H1 (cell line): ENCODE measurements around the gene ARHGEF40. TPM values are rescaled to one million over a fixed set of nuclear protein-coding genes. Genes with fewer than 3 reads are reported as not detected.
A peak's percentile ranks its signal among the peaks of the same experiment; 100 is the strongest.

Experiments used
- CTCF ChIA-PET: fragments of 300-600 bp; sonication (Branson Sonifier 250); formaldehyde crosslinking; loops from one replicate; lab custom pipeline; 2021; ENCODE audit not compliant: partially characterized antibody; lab: Charles Lee
- POLR2A ChIA-PET: fragments of 300-600 bp; sonication (Branson Sonifier 250); formaldehyde crosslinking; loops from one replicate; lab custom pipeline; 2021; ENCODE audit warnings: inconsistent platforms; ENCODE audit not compliant: partially characterized antibody; lab: Charles Lee
- DNase-seq, 2 experiments: peaks; one replicate each; pipeline versions ENCODE4 v3.0.0 to v3.0.0-alpha.2; 2010 to 2022; ENCODE audit warnings: low spot score in 2 of 2, low read depth in 1 of 2, mixed read lengths in 1 of 2
- FAIRE-seq: peaks from 2 replicates; lab custom pipeline; 2011; peaks lifted over from hg19 to GRCh38; lab: Jason Lieb, UNC
- H2AFZ ChIP-seq: 2 replicates; pipeline ENCODE4 v1.8.1; 2012; ENCODE audit warnings: low read length, inconsistent platforms
- H2AK5ac ChIP-seq: 2 replicates; pipeline ENCODE4 v1.6.1; 2013; ENCODE audit warnings: low read depth, low read length
- H2BK120ac ChIP-seq: replicated peaks from 2 replicates; pipeline ENCODE3; 2013; ENCODE audit warnings: low read depth, low read length, inconsistent platforms
- H2BK12ac ChIP-seq: 2 replicates; pipeline ENCODE4 v1.6.1; 2013; ENCODE audit warnings: low read depth, low read length
- H2BK15ac ChIP-seq: 2 replicates; pipeline ENCODE4 v1.6.1; 2013; ENCODE audit warnings: low read length
- H2BK20ac ChIP-seq: 2 replicates; pipeline ENCODE4 v1.6.1; 2013; ENCODE audit warnings: low read length
- H2BK5ac ChIP-seq: 2 replicates; pipeline ENCODE4 v1.6.1; 2013; ENCODE audit warnings: low read depth, low read length
- H3K14ac ChIP-seq: 2 replicates; pipeline ENCODE4 v1.6.1; 2013; ENCODE audit warnings: inconsistent platforms; ENCODE audit not compliant: insufficient read length
- H3K18ac ChIP-seq: 2 replicates; pipeline ENCODE4 v1.6.1; 2013; ENCODE audit warnings: low read length; ENCODE audit errors: extremely low read depth
- H3K23ac ChIP-seq: 2 replicates; pipeline ENCODE4 v1.6.1; 2013; ENCODE audit warnings: inconsistent platforms; ENCODE audit not compliant: insufficient read length
- H3K23me2 ChIP-seq: 2 replicates; pipeline ENCODE4 v1.6.1; 2013; ENCODE audit warnings: low read depth, low read length
- H3K27ac ChIP-seq: 2 replicates; pipeline ENCODE4 v1.6.1; 2011; ENCODE audit warnings: low read depth, low read length, inconsistent platforms
- H3K27me3 ChIP-seq, 4 experiments: replicated peaks in 1 of 4; 1 replicate in 1 of 4; 2 replicates in 3 of 4; pipeline versions ENCODE4 v1.6.1 to v1.8.1; 2011 to 2013; ENCODE audit warnings: low read length in 3 of 4, mild to moderate bottlenecking in 3 of 4, inconsistent platforms in 2 of 4, mixed read lengths in 2 of 4, moderate library complexity in 1 of 4; ENCODE audit not compliant: control insufficient read depth in 3 of 4, insufficient read depth in 3 of 4; ENCODE audit errors: extremely low read depth in 1 of 4
- H3K36me3 ChIP-seq, 4 experiments: 2 replicates each; pipeline versions ENCODE4 v1.6.1 to v1.8.1; 2011 to 2013; ENCODE audit warnings: mild to moderate bottlenecking in 4 of 4, low read length in 3 of 4, moderate library complexity in 2 of 4, control low read depth in 1 of 4, inconsistent platforms in 1 of 4; ENCODE audit not compliant: insufficient read depth in 4 of 4, control insufficient read depth in 2 of 4
- H3K4ac ChIP-seq: replicated peaks from 2 replicates; pipeline ENCODE3; 2013; ENCODE audit warnings: low read length, low read depth, mixed read lengths, inconsistent platforms; ENCODE audit not compliant: insufficient read length
- H3K4me1 ChIP-seq, 4 experiments: replicated peaks in 1 of 4; 1 replicate in 1 of 4; 2 replicates in 3 of 4; pipeline versions ENCODE4 v1.6.1 to v1.8.1; 2011 to 2013; ENCODE audit warnings: low read length in 3 of 4, inconsistent platforms in 2 of 4, mixed read lengths in 1 of 4; ENCODE audit not compliant: insufficient read depth in 4 of 4, control insufficient read depth in 3 of 4
- H3K4me2 ChIP-seq, 2 experiments: 2 replicates each; pipeline versions ENCODE4 v1.6.1 to v1.8.1; 2011 to 2013; ENCODE audit warnings: low read depth in 2 of 2, low read length in 2 of 2, control low read depth in 1 of 2, inconsistent platforms in 1 of 2, mild to moderate bottlenecking in 1 of 2; ENCODE audit not compliant: insufficient read depth in 1 of 2
- H3K4me3 ChIP-seq, 4 experiments: fragments of 200-600, 300-600 bp in 1 of 4; sonication (generic), shearing (Covaris generic), sonication (Bioruptor Twin) in 1 of 4; 2 replicates each; pipeline versions ENCODE4 v1.5.1 to v1.8.1; 2011 to 2016; ENCODE audit warnings: low read length in 4 of 4, low read depth in 3 of 4, control low read depth in 2 of 4, inconsistent platforms in 2 of 4, mild to moderate bottlenecking in 2 of 4, mixed read lengths in 1 of 4, moderate library complexity in 1 of 4; ENCODE audit not compliant: insufficient read depth in 2 of 4; ENCODE audit errors: extremely low read depth in 1 of 4
- H3K56ac ChIP-seq: replicated peaks from 2 replicates; pipeline ENCODE3; 2013; ENCODE audit warnings: low read depth, mild to moderate bottlenecking, mixed read lengths, low read length, inconsistent platforms; ENCODE audit not compliant: insufficient read length
- H3K79me1 ChIP-seq: 2 replicates; pipeline ENCODE4 v1.6.1; 2013; ENCODE audit warnings: low read depth, low read length, control low read depth
- H3K79me2 ChIP-seq, 2 experiments: 2 replicates each; pipeline versions ENCODE4 v1.6.1 to v1.8.1; 2012 to 2013; ENCODE audit warnings: low read length in 2 of 2, mild to moderate bottlenecking in 2 of 2, inconsistent platforms in 1 of 2; ENCODE audit not compliant: insufficient read depth in 2 of 2, control insufficient read depth in 1 of 2
- H3K9ac ChIP-seq, 4 experiments: replicated peaks in 1 of 4; 1 replicate in 1 of 4; 2 replicates in 3 of 4; pipeline versions ENCODE4 v1.6.1 to v1.8.1; 2011 to 2013; ENCODE audit warnings: low read depth in 3 of 4, low read length in 3 of 4, control low read depth in 2 of 4, mild to moderate bottlenecking in 2 of 4, moderate library complexity in 2 of 4, inconsistent platforms in 1 of 4; ENCODE audit errors: extremely low read depth in 1 of 4
- H3K9me3 ChIP-seq, 2 experiments: 2 replicates each; pipeline versions ENCODE4 v1.6.1 to v1.8.1; 2012 to 2013; ENCODE audit warnings: mild to moderate bottlenecking in 2 of 2, moderate library complexity in 2 of 2, control low read depth in 1 of 2, inconsistent platforms in 1 of 2, low read depth in 1 of 2, low read length in 1 of 2, mixed read lengths in 1 of 2; ENCODE audit not compliant: insufficient read depth in 2 of 2
- H4K20me1 ChIP-seq, 2 experiments: replicated peaks in 1 of 2; 2 replicates each; pipeline versions ENCODE3 to v1.8.1; 2011 to 2013; ENCODE audit warnings: inconsistent platforms in 2 of 2, low read length in 2 of 2, mild to moderate bottlenecking in 1 of 2; ENCODE audit not compliant: insufficient read depth in 2 of 2, control insufficient read depth in 1 of 2
- H4K5ac ChIP-seq: 2 replicates; pipeline ENCODE4 v1.6.1; 2013; ENCODE audit warnings: low read length, low read depth, mixed read lengths, inconsistent platforms; ENCODE audit not compliant: insufficient read length
- H4K8ac ChIP-seq: 2 replicates; pipeline ENCODE4 v1.8.0; 2013; ENCODE audit warnings: mild to moderate bottlenecking, moderate library complexity, low read length, inconsistent platforms; ENCODE audit not compliant: insufficient read depth; ENCODE audit errors: extremely low read depth
- H4K91ac ChIP-seq: replicated peaks from 2 replicates; pipeline ENCODE3; 2013; ENCODE audit warnings: low read length, mixed read lengths, inconsistent platforms; ENCODE audit not compliant: insufficient read length
- CHD2 ChIP-seq: IDR thresholded peaks from 2 replicates; pipeline ENCODE4 v1.6.1; 2012; ENCODE audit warnings: low read length, improper control_type of control experiment
- EP300 ChIP-seq, 2 experiments: IDR thresholded peaks; 1 replicate in 1 of 2; 2 replicates in 1 of 2; pipeline ENCODE4 v1.6.1; 2011 to 2012; ENCODE audit warnings: low read depth in 2 of 2, low read length in 2 of 2, mild to moderate bottlenecking in 2 of 2, borderline replicate concordance in 1 of 2, inconsistent platforms in 1 of 2, moderate library complexity in 1 of 2
- POLR2A ChIP-seq, 2 experiments: IDR thresholded peaks; 1 replicate in 1 of 2; 2 replicates in 1 of 2; pipeline ENCODE4 v1.6.1; 2011; ENCODE audit warnings: low read depth in 2 of 2, low read length in 2 of 2, mild to moderate bottlenecking in 2 of 2; ENCODE audit errors: control extremely low read depth in 1 of 2
- POLR2AphosphoS5 ChIP-seq: IDR thresholded peaks from 2 replicates; pipeline ENCODE4 v1.6.1; 2011; ENCODE audit warnings: low read depth, low read length
- SIRT6 ChIP-seq: IDR thresholded peaks from one replicate; pipeline ENCODE4 v1.7.1; 2012; ENCODE audit warnings: low read length, inconsistent platforms
- TAF7 ChIP-seq: optimal IDR thresholded peaks from 2 replicates; pipeline ENCODE3; 2011; ENCODE audit warnings: low read depth, mild to moderate bottlenecking, inconsistent platforms, low read length, moderate library complexity, borderline replicate concordance
- WGBS, 2 experiments: shearing (Covaris generic) in 1 of 2; methylation state at CpG; one replicate each; pipeline versions ENCODE4 v1.1.6 to v1.1.7; 2013 to 2015; ENCODE audit warnings: low lambda C conversion rate in 2 of 2, mixed read lengths in 2 of 2, inconsistent platforms in 1 of 2, low coverage in 1 of 2, missing lambda C conversion rate in 1 of 2; ENCODE audit not compliant: insufficient replicate concordance in 2 of 2, insufficient coverage in 1 of 2, insufficient read length in 1 of 2; ENCODE audit errors: extremely low coverage in 1 of 2, missing lambda C conversion rate in 1 of 2; 5-methylcytosine and 5-hydroxymethylcytosine counted together
- polyA plus RNA-seq, 7 experiments: library from polyadenylated mRNA; depleted of rRNA in 3 of 7; stranded (reverse) in 5 of 7; unstranded in 2 of 7; fragments of >200 nt in 5 of 7; fragments of 200-250 nt in 2 of 7; gene quantifications; 1 replicate in 5 of 7; 2 replicates in 1 of 7; 4 replicates in 1 of 7; pipeline versions ENCODE4 v1.2.1 to v1.2.3, GENCODE V29; 2011 to 2013; ENCODE audit warnings: missing spikeins in 2 of 7, mixed read lengths in 2 of 7
- total RNA-seq: library from RNA; stranded (reverse); fragmentation: NEBNext Ultra II Directional; extraction: Animal tissue kit (Norgen Biotek cat#: 25700); gene quantifications from 2 replicates; pipeline ENCODE4 v1.2.1, GENCODE V29; 2021
- TF ChIP-seq, protein P1 (sequence below): IDR thresholded peaks from 2 replicates; pipeline ENCODE4 v1.6.1; 2012; ENCODE audit warnings: inconsistent platforms

The ARHGEF40 gene
- total and polyA plus RNA-seq, 2 of the 8 experiments (the other 6 are each of a cell fraction or from before 2014, with no cell fraction given): 53.1 to 101 TPM

DNA sequence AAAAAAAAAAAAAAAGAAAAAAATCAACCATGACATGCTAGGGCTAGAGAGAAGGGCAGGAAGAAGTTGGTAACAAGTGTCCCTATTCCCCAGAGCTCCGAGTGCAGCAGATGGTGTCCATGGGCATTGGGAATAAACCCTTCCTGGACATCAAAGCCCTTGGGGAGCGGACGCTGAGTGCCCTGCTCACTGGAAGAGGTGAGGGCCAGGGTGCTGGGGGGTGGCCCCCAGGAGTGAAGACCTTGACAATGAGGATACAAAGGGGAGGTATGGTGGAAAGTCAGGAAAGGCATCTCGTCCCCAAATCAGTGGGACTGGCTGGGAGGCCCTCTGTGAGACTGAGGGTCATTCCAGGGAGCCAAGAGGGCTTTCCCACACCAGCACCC is 16.8 kb downstream of the ARHGEF40 start:
- Histone ChIP-seq H3K27me3 (no peaks in the 10 kb centered on the region), H3K18ac (no peak overlapping the region)
- CTCF ChIA-PET: interaction anchor here (0.6 to 10.2 kb wide), 7 partner anchors 15 to 116 kb away, joined by 3 to 148 read pairs (median 9); partner anchors contain the start of gene TMEM253
- TF ChIP-seq CHD2 (no peak), TAF7 (no peak), EP300 (IDR thresholded peaks at IDR 0.05; ENCODE audit: borderline replicate concordance in 1 of 2, low read depth in 2 of 2, low read length in 2 of 2) (no peak), POLR2AphosphoS5 (peak; percentile 33), SIRT6 (no peak), POLR2A (IDR thresholded peaks at IDR 0.05; ENCODE audit: control extremely low read depth in 1 of 2, low read depth in 2 of 2, low read length in 2 of 2) (peak; percentile 45 to 77; a peak in 1 of 3 replicates)
- TF ChIP-seq, protein P1, sequence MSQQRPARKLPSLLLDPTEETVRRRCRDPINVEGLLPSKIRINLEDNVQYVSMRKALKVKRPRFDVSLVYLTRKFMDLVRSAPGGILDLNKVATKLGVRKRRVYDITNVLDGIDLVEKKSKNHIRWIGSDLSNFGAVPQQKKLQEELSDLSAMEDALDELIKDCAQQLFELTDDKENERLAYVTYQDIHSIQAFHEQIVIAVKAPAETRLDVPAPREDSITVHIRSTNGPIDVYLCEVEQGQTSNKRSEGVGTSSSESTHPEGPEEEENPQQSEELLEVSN: no peak
- TF ChIP-seq, all 59 proteins: peak for 2
- FAIRE-seq: no peak
- WGBS, 2 experiments: 90% methylated on average over 4 of the region's 4 CpGs; no CpG with 5 or more reads in 1 of the 2 experiments
- Histone ChIP-seq H2AFZ (no peak overlapping the region), H3K23ac (no peak overlapping the region), H2BK20ac (no peak overlapping the region), H3K4ac (no peak overlapping the region), H3K9ac (no peak overlapping the region), H3K36me3 (peaks cover 26 to 74% (median 65%) of the 10 kb centered on the region in 4 experiments), H2BK120ac (no peak overlapping the region), H3K79me2 (no peaks in the 10 kb centered on the region), H3K27ac (peak overlapping the region; percentile 47; the same call in 1 of the 2 replicates), H4K8ac (no peak overlapping the region), H2BK12ac (no peak overlapping the region), H3K9me3 (no peaks in the 10 kb centered on the region), H2BK15ac (no peak overlapping the region), H4K20me1 (peaks cover 12 to 17% of the 10 kb centered on the region in 2 experiments), H3K4me1 (peaks cover 0 to 5% (median 0%) of the 10 kb centered on the region in 4 experiments; a peak in 3 of 7 replicates), H3K4me2 (no peak overlapping the region), H3K14ac (no peak overlapping the region), H3K4me3 (no peak overlapping the region), H3K56ac (no peak overlapping the region), H2AK5ac (no peak overlapping the region), H3K79me1 (0 out of 2 replicates have a peak, but pooled peaks cover 4% of the 10 kb centered on the region), H2BK5ac (no peak overlapping the region), H3K23me2 (no peaks in the 10 kb centered on the region), H4K5ac (no peak overlapping the region), H4K91ac (no peak overlapping the region)
- POLR2A ChIA-PET: interaction anchor here (0.6 to 12.4 kb wide), 10 partner anchors 10 to 369 kb away, joined by 3 to 245 read pairs (median 8); partner anchors contain the start of genes ARHGEF40, CHD8, NDRG2 and TMEM253
- DNase-seq: no peak
